Stimulated activated CD8-positive, alpha-beta memory T cell treated with anti-CD3 and anti-CD28 coated beads, Interleukin-4, amount 100 ng/mL, for 48 hours (primary cell): ENCODE results near the gene ARHGAP15.
"Not testable (repeated sequence)": the region's sequence is repeated elsewhere in the genome, so short reads cannot be mapped to it uniquely, and the experiment has no call there.

Experiments used
- DNase-seq: peaks from one replicate; pipeline ENCODE4 v3.0.0-alpha.2; 2020

ARHGAP15 gene

DNA sequence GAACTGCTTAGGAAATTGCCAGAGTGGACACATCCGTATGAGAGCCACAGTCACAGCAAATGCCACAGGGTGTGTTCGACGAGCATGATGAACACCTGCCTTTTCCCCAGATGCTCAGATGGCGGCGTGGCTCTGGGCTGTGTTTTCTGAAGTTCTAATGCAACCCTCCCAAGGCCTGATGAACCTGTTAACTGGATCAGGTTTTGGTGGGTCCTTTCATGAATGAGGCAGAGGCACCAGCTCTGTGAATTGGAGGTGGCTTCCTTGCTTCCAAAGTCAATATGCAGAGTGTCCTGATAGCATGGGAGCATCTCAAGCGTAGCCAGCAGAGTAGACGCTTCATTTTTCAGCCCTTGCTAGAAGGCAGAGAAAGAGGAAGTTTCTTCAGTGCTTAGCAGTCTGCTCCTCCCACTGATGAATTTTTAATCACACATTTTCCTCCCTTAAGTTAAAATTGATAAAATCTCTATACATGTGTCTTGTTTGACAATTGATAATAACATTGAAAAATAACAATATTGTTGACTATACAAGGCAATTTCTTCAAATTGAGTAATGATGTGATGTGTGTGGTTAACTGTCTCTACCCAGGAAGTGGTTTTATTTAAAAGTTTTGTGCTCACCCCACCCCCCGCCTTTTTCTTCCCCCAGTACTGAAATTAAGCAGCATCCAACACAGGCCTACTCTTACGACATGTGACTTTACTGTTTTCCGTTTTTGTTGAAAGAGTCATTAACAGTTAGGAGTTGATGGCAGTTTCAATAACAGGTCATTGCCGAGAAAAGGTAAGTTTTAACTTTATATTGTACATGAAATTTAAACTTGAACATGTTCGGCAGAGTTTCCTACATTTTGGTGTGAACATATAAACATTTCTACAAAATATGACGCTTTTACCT lies at the start of gene ARHGAP15:
ARHGAP15 (plus strand) TSS at position 739 of the 900 bp plus-strand sequence.
- DNase-seq = peak; percentile 78

DNA sequence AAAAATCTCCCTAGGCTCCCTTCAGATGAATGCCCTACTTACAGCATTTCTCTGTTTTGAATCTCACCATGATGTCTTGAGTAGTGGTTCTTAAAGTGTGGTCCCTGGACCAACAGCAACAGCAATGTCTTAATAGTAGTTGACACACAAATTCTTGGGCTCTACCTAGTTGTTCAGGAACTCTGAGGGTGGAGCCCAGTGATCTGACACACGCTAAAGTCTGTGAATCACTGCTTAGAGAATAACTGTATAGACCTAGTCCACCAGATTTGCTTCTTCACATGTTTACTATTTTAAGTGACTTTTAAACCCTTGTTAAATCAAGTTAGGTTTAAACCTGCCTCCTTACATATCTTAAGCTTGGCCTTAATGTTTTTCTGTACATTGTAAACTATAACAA lies 47.6 kb upstream of the ARHGAP15 start:
- DNase-seq = no peak

DNA sequence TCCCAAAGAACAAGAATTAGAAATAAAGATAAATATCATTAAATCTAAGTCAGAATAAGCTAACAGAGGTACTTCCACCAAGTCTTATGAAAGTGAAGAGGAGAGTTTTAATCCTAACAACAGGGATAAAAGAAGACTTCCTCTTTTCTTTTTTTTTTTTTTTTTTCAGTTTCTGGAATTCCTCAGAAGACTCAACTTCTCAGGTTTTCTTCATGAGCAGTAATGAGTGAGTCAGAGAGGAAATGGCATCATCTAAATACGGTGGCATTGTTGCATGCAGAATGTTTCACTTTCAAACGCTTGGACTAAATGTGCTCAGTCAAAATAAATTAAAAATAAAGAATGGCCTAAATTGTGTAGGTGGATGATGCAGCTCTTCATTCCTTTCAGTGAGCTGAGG lies 45.6 kb upstream of the ARHGAP15 start:
- DNase-seq = no peak

DNA sequence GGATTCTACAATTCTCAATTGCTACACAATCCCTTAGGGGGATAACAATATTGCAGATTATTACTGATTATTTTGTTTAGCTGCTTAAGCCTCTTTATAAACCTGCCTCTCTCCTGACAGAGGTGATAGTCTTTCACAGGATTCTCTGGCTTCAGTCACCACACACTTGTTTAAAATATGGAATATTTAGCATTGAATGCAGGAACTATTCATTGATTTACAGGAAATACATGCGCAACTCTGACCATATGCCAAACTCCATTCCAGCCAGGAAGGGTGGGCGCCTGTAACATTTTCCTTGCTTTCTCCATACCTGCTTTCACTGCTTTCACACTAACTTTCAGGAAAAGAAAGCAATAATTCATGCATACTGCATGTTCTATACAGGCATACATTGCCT lies 44.8 kb upstream of the ARHGAP15 start:
- no peak for DNase-seq

- DNase-seq = no peak
Measured at GRCh38 chr2:143085125-143085784, 44.0 kb upstream of the ARHGAP15 start.

- no peak for DNase-seq
Measured at GRCh38 chr2:143087033-143087432, 42.2 kb upstream of the ARHGAP15 start.

- DNase-seq = no peak
Measured at GRCh38 chr2:143088388-143088787, 40.8 kb upstream of the ARHGAP15 start.

DNA sequence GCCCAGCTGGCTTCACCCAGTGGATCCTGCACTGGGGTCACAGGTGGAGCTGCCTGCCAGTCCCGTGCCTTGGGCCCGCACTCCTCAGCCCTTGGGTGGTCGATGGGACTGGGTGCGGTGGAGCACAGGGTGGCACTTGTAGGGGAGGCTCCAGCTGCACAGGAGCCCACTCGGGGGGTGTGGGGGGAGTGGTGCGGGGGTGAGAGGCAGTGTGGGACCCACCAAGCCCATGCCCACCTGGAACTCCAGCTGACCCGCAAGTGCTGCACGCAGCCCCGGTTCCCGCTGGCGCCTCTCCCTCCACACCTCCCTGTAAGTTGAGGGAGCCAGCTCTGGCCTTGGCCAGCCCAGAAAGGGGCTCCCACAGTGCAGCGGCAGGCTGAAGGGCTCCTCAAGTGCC lies 39.7 kb upstream of the ARHGAP15 start:
- DNase-seq = not testable (repeated sequence)

GRCh38 chr2:143110758-143111428 lies 18.3 kb upstream of the ARHGAP15 start:
- peak; percentile 77 for DNase-seq

DNA sequence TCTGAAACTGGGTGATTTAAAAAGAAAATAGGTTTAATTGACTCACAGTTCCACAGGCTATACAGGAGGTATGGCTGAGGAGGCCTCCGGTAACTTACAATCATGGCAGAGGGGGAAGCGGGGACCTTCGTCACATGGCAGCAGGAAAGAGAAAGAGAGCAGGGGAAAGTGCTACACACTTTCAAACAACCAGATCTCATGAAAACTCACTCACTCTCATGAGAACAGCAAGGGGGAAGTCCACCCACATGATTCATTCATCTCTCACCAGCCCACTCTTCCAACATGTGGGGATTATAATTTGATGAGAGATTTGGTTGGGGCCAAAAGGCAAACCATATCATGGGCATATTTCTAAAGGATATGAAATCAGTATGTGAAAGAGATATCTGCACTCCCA lies 12.0 kb upstream of the ARHGAP15 start:
- DNase-seq = no peak

DNA sequence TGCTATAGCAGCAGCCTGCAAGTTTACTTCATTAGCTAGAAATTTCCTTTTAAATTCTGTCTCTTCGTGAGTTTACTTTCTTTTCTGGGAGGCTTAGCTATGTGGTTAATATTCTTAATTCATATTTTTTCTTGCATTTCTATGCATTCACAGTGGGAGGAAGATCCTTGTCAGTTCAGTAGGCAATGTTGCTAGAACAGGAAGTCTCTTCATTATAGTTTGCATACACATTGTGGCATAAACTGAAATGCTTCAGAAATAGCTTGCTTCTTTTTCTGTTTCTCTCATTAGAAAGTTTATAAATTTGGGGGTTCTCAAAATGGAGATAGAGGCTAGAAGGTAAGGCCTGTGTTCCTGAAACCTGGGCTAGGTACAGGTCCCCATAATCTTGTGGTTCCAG lies 8.1 kb upstream of the ARHGAP15 start:
- no peak for DNase-seq

GRCh38 chr2:143121957-143122356 lies 7.3 kb upstream of the ARHGAP15 start:
- no peak for DNase-seq

GRCh38 chr2:143123911-143124310 lies 5.3 kb upstream of the ARHGAP15 start:
- no peak for DNase-seq

DNA sequence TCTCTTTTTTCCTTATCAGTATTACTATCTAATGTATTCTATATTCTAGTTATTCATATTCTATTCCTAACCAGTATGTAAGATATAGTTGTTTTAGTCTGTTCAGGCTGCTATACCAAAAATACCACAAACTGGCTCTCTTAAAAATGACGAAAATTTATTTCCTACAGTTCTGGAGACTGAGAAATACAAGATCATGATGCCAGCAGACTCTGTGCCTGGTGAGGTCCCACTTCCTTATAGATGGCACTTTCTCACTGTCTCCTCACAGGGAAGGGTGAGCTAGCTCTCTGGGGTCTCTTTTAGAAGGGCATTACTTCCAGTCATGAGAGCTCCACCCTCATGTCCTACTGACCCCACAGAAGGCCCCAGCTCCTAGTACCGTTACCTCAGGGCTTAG lies 4.8 kb upstream of the ARHGAP15 start:
- DNase-seq = no peak

- no peak for DNase-seq
Measured at GRCh38 chr2:143125717-143126116, 3.5 kb upstream of the ARHGAP15 start.

DNA sequence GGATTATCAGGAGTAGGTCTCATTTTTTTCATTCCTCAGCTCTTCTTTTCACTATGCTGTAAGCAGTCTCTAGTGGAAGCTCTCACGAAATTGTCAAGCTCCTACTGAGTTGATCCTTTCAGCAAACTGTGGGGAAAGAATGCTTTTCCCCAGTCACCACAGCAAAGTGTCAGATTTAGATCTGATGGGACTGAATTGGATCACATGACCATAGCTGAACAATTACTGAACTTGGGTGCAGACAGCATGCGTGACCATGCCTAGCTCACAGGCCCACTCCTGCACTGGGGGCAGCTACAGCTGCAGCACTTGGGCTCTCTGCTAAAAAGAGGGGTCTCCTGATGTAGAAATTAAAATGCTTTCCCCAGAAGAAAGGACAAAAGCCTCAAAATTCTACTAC lies 3.1 kb downstream of the ARHGAP15 start:
- DNase-seq = peak; percentile 52

- no peak for DNase-seq
Measured at GRCh38 chr2:143133783-143134182, 4.6 kb downstream of the ARHGAP15 start.

DNA sequence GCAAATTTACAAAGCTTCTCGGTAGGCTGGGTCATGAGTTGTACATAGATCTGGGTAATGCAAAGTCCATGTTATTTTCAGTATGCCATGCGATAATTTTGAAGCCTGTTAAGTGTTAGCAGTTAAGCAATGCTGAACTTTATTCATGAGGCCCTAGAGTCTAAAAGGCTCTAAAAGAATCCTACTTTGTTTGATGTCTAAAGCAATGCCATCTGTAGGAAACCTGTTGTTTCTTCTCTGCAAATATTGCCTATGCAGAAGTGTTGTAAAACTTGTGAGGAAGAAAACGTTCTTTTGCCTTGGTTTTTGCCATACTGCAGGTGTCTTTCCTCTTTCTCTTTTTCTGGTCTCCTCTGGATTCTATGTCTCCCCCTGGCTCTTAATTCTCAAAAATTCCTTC lies 9.1 kb downstream of the ARHGAP15 start:
- DNase-seq = no peak

DNA sequence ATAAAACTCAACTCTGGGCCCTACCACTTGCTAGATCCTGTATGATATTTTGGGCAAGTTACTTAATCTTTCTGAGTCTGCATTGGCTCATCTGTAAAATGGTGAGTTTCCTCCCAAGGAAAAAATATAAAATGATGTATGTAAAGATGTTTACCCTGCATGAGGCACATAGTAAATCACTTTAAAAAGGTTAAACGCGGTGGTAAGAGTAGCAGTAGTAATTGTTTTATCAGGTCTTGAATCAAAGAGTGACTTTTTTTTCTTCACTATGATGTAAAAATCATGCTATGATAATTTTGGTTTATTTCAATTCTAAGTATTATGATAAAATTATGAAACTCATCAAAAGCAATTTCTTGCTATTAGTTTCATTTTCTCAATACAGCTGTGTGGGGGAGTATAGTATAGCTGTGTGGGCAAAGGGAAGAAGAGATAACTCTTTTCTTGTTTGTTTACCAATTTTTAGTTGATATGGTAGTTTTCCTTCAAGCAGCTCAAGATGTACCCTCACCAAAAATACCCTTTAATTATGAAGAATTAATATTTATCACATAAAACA lies 10.7 kb downstream of the ARHGAP15 start:
- no peak for DNase-seq

GRCh38 chr2:143140864-143141661 lies 11.8 kb downstream of the ARHGAP15 start:
- no peak for DNase-seq

DNA sequence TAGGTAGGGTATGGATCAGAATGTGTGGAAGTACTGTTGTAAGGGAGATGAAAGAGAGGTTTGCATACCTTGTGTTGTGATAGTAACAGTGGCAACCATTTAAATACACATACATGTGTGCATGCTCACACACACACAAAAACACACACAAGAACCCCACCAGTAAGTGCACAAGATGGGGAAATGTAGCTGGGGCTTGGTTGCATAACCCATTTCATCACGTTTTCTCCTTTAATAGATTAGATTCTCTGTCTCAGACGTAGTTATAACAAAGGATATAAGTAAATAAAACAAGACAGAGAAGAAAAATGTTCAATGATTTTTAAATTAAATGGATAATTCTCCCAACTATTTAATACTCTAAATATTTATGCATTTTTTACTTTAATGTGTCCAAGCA lies 13.4 kb downstream of the ARHGAP15 start:
- no peak for DNase-seq

- DNase-seq = no peak
Measured at GRCh38 chr2:143144813-143145455, 15.7 kb downstream of the ARHGAP15 start.
